ENCODE measurements around the gene PBRM1.
"Not testable (repeated sequence)": the region's sequence is repeated elsewhere in the genome, so short reads cannot be mapped to it uniquely, and the experiment has no call there.

Gene PBRM1

DNA sequence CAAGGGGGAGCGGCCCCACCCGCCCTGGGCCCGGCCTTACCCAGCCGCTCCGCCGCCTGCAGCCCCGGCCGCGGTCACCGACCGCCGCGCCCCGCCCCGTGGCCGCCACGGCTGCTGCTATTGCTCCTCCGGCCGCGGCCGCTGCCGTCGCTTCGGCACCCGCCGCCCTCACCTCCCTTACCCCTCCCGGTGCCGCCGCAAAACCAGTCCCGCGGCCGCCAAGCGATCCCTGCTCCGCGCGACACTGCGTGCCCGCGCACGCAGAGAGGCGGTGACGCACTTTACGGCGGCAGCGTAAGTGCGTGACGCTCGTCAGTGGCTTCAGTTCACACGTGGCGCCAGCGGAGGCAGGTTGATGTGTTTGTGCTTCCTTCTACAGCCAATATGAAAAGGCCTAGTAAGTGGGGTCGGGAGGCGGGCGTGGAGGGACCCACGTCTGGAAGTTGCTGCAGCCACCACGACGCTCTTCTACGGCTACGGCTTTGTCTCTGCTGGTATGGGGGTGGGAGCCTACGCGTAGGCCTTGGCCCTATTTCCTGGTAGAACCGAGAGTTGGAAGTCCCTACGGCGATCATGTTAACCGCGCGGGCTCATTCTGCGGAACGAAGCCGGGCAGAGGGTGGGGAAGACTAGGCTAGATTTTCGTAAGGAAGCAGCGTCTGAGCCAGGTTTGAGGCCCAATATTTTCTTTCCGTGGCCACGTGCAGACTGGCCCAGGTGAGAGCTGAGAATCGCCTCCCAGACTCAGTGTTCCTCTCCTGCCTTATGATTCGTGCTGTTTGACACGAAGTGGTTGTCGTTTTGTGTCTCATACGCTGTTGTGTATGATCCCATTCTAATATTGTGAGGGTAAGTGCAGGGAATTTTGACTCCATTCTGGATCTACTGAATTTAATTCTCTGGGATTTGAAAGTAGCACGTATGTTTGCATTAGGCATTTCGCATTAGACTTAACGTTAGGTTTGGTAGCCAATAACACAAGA, at the start of gene PBRM1, which contains the start of gene GNL3:
Gene PBRM1 (minus strand): TSS at position 205 of the 983 bp plus-strand sequence.
Gene GNL3 (plus strand): TSS at position 324 of the 983 bp plus-strand sequence. CDS start 61 bp downstream, at position 385.
- H3K27ac ChIP-seq: peak within 1 kb of the TSS; percentile 95
- TF ChIP-seq, protein P1, sequence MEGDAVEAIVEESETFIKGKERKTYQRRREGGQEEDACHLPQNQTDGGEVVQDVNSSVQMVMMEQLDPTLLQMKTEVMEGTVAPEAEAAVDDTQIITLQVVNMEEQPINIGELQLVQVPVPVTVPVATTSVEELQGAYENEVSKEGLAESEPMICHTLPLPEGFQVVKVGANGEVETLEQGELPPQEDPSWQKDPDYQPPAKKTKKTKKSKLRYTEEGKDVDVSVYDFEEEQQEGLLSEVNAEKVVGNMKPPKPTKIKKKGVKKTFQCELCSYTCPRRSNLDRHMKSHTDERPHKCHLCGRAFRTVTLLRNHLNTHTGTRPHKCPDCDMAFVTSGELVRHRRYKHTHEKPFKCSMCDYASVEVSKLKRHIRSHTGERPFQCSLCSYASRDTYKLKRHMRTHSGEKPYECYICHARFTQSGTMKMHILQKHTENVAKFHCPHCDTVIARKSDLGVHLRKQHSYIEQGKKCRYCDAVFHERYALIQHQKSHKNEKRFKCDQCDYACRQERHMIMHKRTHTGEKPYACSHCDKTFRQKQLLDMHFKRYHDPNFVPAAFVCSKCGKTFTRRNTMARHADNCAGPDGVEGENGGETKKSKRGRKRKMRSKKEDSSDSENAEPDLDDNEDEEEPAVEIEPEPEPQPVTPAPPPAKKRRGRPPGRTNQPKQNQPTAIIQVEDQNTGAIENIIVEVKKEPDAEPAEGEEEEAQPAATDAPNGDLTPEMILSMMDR (IDR thresholded peaks at IDR 0.05): no peak
- TF ChIP-seq ZFX (IDR thresholded peaks at IDR 0.05; ENCODE audit: borderline replicate concordance): no peak

DNA sequence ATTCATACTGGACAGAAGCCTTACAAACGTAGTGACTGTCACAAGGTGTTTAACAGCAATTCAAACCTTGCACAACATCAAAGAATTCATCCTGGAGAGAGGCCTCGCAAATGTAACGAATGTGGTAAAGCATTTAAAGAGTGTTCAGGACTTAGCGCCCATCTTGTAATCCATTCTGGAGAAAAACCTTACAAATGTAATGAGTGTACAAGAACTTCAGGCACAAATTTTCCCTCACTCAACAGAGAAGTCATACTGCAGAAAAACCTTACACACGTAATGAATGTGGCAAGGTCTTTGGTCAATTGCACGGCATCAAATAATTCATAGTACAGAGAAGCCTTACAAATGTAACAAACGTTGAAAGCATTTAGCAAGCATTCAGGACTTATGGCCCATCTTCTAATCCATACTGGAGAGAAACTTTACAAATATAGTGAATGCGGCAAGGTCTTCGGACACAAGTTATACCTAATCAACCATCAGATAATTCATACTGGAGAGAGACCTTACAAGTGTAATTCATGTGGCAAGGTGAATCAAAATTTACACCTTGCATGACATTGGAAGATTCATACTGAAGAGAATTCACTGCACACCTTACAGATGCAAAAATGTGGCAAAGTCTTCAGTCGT, 47.7 kb upstream of the PBRM1 start:
- H3K27ac ChIP-seq: no peak overlapping the region
- TF ChIP-seq, protein P1 (IDR thresholded peaks at IDR 0.05): no peak
- TF ChIP-seq ZFX (IDR thresholded peaks at IDR 0.05; ENCODE audit: borderline replicate concordance): no peak

DNA sequence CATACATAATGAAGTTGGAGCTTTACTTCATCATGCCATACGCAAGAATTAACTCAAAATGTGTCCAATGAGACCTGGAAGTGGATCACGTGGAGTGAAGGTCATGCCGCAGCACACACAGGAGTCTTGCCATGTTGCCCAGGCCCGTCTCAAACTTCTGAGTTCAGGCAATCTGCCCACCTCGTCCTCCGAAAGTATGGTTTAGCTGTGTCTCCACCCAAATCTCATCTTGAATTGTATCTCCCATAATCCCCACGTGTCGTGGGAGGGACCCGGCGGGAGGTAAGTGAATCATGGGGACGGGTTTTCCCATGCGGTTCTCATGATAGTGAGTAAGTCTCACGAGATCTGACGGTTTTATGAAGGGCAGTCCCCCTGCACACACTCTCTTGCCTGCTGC, 45.9 kb upstream of the PBRM1 start:
- no peak for TF ChIP-seq ZFX (IDR thresholded peaks at IDR 0.05; ENCODE audit: borderline replicate concordance)
- TF ChIP-seq, protein P1 (IDR thresholded peaks at IDR 0.05): no peak
- no peak overlapping the region for H3K27ac ChIP-seq

DNA sequence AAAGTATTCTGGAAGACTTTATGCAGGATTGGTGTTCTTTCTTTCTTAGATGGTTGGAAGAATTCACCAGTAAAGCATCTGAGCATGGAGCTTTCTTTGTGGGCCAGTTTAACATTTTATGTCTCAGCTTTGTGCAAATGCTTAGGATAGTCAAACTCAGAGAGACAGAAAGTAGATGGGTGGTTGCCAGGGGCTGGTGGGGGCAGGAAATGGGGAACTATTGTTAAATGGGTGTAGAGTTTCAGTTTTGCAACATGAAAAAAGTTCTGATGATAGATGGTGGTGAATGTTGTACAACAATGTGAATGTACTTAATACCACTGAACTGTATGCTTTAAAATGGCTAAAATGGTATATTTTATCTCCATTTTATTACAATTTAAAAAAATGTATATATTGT, 45.0 kb upstream of the PBRM1 start:
- H3K27ac ChIP-seq: no peak overlapping the region
- TF ChIP-seq ZFX (IDR thresholded peaks at IDR 0.05; ENCODE audit: borderline replicate concordance): no peak
- TF ChIP-seq, protein P1 (IDR thresholded peaks at IDR 0.05): no peak

DNA sequence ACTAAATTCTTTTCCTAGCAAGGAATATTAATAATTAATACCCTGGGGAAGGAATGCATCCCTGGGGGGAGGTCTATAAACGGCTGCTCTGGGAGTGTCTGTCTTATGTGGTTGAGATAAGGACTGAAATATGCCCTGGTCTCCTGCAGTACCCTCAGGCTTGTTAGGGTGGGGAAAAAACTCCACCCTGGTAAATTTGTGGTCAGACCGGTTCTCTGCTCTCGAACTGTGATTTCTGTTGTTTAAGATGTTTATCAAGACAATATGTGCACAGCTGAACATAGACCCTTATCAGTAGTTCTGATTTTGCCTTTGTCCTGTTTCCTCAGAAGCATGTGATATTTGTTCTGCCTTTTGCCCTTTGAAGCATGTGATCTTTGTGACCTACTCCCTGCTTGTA, 43.0 kb upstream of the PBRM1 start:
- not testable (repeated sequence) for H3K27ac ChIP-seq

DNA sequence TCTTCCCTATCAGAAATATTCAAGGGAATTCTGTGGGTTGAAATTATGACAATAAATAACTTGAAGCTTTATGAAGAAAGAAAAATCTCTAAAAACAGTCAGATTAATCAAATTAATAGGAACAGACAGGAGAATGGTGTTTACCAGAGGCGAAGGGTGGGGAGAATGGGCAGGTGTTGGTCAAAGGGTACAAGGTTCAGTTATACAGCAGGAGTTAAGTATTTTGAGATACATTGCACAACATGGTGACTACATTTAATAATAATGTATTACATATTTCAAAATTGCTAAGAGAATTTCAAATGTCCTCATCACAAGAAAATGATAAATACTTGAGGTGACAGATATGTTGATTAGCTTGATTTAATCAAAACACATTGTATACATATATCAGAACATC, 38.8 kb upstream of the PBRM1 start:
- TF ChIP-seq, protein P1 (IDR thresholded peaks at IDR 0.05): no peak
- H3K27ac ChIP-seq: no peak overlapping the region

DNA sequence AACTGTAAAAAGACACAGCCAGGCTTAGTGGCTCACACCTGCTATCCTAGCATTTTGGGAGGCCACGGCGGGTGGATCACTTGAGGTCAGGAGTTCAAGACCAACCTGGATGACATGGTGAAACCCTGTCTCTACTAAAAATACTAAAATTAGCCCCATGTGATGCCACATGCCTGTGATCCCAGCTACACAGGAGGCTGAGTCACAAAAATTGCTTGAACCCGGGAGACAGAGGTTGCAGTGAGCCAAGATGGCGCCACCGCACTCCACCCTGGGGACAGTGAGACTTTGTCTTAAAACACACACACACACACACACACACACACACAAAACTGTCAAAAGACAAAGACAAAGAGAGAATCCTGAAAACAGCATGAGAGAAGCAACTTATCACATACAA, 38.2 kb upstream of the PBRM1 start:
- TF ChIP-seq, protein P1 (IDR thresholded peaks at IDR 0.05): no peak
- no peak for TF ChIP-seq ZFX (IDR thresholded peaks at IDR 0.05; ENCODE audit: borderline replicate concordance)
- H3K27ac ChIP-seq: no peak overlapping the region

Data from 22Rv1 (cell line).